HG02943 (cell line): Measurements from ENCODE around the gene ERGIC1.

Experiments used
- ATAC-seq: cut with Tn5 transposase; IDR thresholded peaks from one replicate; pipeline ENCODE4 v1.9.1; 2021; ENCODE audit warnings: mild to moderate bottlenecking, low read depth, moderate library complexity; ENCODE audit not compliant: unreplicated experiment

Gene ERGIC1

DNA sequence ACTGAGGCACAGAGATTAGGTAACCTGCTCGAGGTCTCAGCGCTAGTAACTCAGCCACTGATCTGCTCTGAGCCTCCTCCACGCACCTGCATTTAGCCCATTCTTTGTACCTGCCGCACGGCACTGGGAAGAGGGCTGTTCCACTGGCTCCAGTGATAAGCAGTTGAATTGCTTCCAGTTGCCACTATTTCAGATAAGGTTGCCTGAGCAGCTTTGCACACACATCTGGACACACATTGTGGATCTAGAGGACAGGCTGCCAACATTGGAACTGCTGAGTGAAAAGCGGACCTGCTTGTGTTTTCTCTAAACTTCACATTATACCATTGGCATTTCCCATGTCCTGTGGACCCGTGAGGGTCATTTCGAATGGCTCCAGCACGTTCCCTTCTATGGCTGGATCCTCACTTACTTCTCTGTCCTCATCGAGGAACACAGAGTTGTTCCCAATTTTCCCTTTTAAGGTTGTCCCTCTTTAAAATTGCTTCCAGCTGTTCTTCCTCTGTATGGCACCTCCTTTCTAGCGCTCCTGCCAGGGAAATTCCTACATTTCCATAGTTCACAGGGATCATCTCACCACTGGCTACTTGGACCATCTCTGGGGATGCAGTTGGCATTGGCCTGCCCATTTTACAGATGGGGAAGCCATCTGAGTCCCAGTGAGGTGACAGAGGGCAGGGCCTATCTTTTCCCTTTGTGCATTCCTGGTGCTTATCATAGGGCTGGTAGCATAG is 79.2 kb downstream of the ERGIC1 start:
- ATAC-seq = no peak

GRCh38 chr5:172915514-172915913 is 81.5 kb downstream of the ERGIC1 start:
- no peak for ATAC-seq

- ATAC-seq = no peak
Observed at GRCh38 chr5:172918421-172919371, 84.6 kb downstream of the ERGIC1 start.

DNA sequence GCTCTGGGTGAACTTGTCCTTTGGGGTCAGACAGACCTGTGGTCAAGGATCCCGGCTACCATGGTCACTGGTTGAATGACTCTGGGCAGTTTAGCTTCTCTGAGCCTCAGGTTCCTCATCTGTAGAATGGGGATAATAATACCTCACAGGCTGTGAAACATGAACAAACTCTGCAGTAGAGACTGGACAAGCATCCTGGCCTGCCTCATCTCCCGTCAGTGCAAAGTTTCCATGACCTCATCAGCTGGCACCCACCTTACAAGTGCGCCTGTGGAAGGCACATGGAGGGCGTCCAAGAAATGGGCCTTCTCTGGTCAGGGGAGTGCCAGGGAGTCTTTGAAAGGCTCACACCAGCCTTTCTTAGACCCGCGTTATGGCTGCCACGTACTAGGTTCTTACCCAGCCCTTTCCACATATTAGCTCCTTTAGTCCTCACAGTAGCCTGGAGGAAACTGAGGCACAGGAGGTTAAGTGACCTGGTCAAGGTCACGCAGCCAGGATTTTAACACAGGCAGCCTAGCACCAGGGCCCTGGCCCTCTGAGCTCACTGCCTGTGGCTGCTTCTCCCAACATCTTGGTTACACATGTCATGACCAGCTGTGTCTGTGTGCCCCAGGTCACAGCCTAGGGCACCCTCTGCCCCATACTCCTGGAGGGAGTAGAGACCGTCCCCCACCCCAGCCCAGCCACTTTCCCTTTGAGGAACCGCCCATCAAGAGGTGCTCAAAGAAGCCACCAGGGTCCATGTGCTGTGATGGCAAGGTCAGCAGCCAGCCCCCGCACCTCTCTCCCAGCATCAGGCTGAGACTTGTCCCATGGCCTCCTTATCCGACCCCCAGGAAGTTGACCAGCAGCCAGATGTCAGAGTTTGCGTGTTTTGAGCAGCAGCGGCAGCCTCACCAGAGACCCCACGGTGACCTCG is 85.7 kb downstream of the ERGIC1 start:
- no peak for ATAC-seq

DNA sequence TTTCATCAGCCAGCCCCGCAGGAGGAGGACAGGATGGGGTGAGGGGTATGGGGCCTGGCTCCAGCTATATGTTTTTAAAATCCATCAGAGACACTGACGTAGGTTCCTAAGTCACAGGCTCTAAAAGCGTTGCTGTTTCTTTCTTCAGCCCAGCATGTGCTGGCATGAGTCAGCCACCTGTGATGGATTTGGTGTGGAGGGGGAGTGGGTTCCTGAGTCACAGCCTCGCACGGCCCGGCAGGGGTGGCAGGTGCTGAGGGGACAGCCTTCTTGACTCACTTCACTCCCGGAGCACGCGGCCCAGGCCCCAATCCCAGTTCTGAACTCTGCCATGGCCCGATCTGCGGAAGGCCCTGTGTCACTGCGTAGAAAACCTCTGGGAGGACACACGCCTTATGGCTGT is 86.4 kb downstream of the ERGIC1 start:
- no peak for ATAC-seq

DNA sequence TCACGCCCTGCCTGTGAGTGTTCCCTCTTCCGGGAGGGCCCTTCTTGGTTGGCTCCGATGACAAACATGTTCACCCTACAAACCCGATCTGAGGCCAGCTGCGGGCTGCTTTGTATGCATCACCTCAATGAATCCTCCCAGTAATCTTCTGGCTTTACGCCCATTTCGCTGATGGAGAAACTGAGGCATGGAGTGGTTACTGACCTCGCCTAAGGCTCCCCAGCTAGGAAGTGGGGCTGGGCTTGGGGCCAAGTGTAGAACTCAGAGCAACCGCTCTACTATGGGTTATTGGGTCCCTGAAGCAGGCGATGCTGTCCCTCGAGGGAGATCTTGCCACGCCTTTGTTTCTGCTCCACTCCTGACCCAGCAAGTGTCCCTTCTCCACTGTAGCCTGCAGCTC is 86.9 kb downstream of the ERGIC1 start:
- ATAC-seq = no peak

DNA sequence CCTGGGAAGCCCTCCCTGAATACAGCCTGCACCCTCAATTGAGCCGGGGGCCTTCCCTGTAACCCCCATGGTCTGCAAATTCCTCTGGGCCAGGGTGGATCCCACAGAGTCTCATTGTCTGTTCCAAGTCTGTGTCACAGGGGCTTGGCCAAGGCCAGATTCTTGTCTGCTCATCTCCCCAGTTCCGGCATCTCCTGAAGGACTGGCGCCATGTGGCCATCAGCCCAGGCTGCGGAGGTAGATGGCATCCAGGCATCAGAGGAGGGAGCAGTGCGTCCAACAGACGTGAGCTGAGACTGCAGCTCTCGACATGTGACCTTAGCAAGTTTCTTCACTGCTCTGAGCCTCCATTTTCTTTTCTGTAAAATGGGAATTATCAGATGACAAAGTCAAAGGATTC is 87.9 kb downstream of the ERGIC1 start:
- ATAC-seq = no peak

- no peak for ATAC-seq
Observed at GRCh38 chr5:172923539-172923938, 89.5 kb downstream of the ERGIC1 start.

GRCh38 chr5:172925336-172925948 is 91.4 kb downstream of the ERGIC1 start:
- ATAC-seq = no peak

- ATAC-seq = no peak
Observed at GRCh38 chr5:172926008-172926523, 92.0 kb downstream of the ERGIC1 start.

- no peak for ATAC-seq
Observed at GRCh38 chr5:172926796-172927195, 92.7 kb downstream of the ERGIC1 start.

- ATAC-seq = no peak
Observed at GRCh38 chr5:172929371-172929838, 95.4 kb downstream of the ERGIC1 start.

DNA sequence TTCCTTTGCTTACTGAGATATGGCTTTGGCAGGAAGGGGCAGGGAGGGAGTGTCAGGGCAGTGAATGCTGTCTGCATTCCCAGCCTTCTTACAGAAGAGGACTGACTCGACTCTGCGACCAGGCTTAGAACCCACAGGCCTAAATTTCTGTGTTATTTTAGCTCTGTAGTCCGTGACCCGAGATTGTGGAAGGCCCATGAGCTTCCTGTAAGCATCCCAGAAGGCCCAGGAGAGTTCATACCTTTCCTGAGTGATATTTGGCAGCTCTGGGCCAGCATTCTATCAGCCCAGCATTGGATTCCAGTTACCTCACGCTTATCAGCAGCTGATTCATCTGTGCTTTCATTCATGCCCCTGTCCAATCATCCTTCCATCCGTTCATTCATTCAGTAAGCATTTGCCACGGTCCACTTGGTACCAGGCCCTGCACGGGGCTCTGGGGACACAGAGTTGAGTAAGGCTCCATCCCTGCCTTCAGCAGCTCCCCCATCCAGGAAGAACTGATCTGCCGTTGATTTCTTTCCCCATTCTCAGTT is 97.0 kb downstream of the ERGIC1 start:
- ATAC-seq = no peak

DNA sequence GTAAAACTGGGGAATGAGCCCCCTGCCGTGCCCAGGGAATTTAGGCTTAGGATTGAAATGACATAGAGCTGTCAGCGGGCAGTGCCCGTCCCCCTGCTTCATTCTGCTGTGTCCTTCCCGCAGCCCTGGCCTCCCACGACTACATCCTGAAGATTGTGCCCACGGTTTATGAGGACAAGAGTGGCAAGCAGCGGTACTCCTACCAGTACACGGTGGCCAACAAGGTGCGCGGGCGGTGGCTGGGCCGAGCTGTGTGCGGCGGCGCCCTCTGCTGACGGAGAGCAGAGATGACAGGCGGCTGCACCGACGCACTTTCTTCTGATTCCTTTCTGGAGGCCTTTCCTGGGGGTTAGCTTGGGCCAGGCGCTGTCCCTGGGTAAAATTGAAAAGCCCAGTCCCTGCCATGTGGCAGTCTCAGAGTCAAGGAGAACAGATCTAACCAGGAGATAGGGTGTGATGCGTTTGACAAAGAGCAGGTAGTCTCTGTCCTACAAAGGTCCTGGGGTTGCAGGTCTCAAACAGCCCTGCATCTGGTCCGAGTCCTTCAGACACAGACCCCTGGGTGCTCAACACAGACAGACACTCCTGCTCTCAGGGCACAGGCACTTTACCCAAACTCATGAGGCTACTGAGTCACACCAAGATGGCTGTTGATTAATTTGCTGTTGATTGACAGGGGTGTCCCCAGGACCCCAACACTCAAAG is 98.4 kb downstream of the ERGIC1 start:
- no peak for ATAC-seq

DNA sequence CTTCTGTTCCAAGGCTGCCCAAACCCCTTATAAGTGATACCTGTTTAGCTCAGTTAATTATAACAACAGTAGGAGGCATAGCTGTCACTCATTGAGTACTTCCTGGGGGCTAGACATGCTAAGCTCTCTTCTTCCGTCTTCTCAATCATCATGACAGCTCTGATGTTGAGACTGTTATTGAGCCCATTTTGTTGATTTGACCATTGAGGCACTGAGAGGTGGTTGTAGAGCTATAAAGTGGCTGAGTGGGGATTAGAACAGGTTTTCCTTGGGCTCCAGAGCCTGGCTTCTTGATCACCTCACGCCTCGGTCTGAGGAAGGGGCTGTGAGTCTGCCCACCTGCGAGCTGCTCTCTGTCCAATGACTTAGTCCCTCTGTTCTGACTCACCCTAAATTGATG is 99.2 kb downstream of the ERGIC1 start:
- no peak for ATAC-seq

DNA sequence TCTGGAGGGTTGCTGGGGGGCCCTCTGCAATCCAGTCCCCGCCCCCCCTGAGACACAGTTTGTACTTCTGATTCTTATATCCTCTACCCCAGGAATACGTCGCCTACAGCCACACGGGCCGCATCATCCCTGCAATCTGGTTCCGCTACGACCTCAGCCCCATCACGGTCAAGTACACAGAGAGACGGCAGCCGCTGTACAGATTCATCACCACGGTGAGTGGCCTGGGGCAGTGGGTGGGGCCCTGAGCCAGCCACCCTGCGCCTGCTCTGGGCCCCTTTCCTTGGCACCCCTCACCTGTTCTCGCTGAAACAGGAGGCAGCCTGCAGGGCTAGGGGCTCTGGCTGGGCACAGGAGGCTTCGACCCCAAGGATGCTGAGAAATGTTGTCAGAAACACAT is 101.0 kb downstream of the ERGIC1 start:
- no peak for ATAC-seq

GRCh38 chr5:172936401-172936800 is 102.3 kb downstream of the ERGIC1 start:
- no peak for ATAC-seq

DNA sequence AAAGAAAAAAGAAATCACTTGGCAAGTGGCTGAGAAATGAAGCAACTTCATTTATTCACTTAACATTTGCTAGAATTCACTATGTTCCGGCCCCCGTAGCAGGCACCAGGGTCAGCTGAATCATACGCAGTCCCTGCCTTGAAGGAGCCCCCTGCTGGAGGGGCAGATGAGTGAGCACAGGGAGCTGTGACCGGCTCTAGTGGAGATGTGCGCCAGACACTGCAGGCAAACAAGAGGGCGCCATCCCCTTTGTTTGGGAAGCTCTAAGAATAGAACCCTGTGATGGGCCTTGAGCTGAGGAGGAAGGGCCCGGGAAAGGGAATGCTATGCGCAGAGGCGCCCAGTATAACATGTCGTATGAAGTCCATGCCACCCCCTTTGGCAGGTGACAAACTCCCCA is 105.0 kb downstream of the ERGIC1 start:
- no peak for ATAC-seq
